Hair follicle dermal papilla cell (primary cell): ENCODE data around the gene ZFAND5. TPM values are rescaled to one million over a fixed set of nuclear protein-coding genes. Genes with fewer than 3 reads are reported as not detected.

Experiments used
- total RNA-seq: library from RNA; depleted of rRNA; stranded (reverse); fragments of >200 nt; gene quantifications from 2 replicates; pipeline ENCODE4 v1.2.3, GENCODE V29; 2012

Gene ZFAND5
- 183 and 241 TPM in 2 replicates for total RNA-seq

GRCh38 chr9:72364679-72365524 is at the start of gene ZFAND5:
Gene ZFAND5, minus strand, starts transcription at chr9:72365208. Its CDS starts 4,430 bp downstream, at chr9:72360778.

Other genes with a start within 250 kb of the ZFAND5 start
- gene GDA, start 215.8 kb downstream of the ZFAND5 start, total RNA-seq, result not detected in 2 replicates
- gene TMC1, start 156.4 kb upstream of the ZFAND5 start, total RNA-seq, result 0.85 and 1.5 TPM in 2 replicates